Right lobe of liver (tissue), 6 donors: ENCODE results near the gene PLAAT4. TPM values are rescaled to one million over a fixed set of nuclear protein-coding genes. Genes with fewer than 3 reads are reported as not detected.
A peak's percentile ranks its signal among the peaks of the same experiment; 100 is the strongest.

Source experiments
- ATAC-seq, 4 donors: fragments of 200-7000 bp; cut with Tn5 transposase; one replicate each; pipeline ENCODE4 v1.9.1; 2020; ENCODE audit warnings: mild to moderate bottlenecking in 4 of 4, moderate library complexity in 4 of 4
- DNase-seq, 3 donors: peaks; one replicate each; pipeline ENCODE4 v3.0.0-alpha.2; 2020
- H3K27ac ChIP-seq, 3 donors: fragments of 200-600 bp; one replicate each; pipeline ENCODE4 v1.8.0; 2022
- H3K27me3 ChIP-seq, 2 donors: fragments of 200-600 bp; one replicate each; pipeline ENCODE4 v1.8.0; 2022
- H3K36me3 ChIP-seq, 4 donors: fragments of 200-600 bp; sonication (generic) in 1 of 4; one replicate each; pipeline versions ENCODE4 v1.5.1 to v1.8.0; 2017 to 2022; ENCODE audit warnings: control low read depth in 1 of 4
- H3K4me1 ChIP-seq, 4 donors: fragments of 200-600 bp; sonication (generic) in 1 of 4; one replicate each; pipeline versions ENCODE4 v1.5.1 to v1.8.0; 2017 to 2022; ENCODE audit warnings: control low read depth in 1 of 4
- H3K4me3 ChIP-seq, 3 donors: fragments of 200-600 bp; one replicate each; pipeline ENCODE4 v1.8.0; 2022
- H3K9me3 ChIP-seq, 4 donors: fragments of 200-600 bp; sonication (generic) in 1 of 4; one replicate each; pipeline versions ENCODE4 v1.5.1 to v1.8.0; 2017 to 2022; ENCODE audit warnings: control low read depth in 1 of 4
- POLR2A ChIP-seq: fragments of 450-650 bp; IDR thresholded peaks from one replicate; pipeline ENCODE4 v1.6.1; 2017; ENCODE audit warnings: antibody characterized with exemption, mild to moderate bottlenecking
- WGBS: methylation state at CpG from one replicate; pipeline ENCODE4 v1.1.6; 2018; ENCODE audit warnings: low coverage, low lambda C conversion rate; ENCODE audit not compliant: insufficient coverage; ENCODE audit errors: missing lambda C conversion rate; 5-methylcytosine and 5-hydroxymethylcytosine counted together
- intact Hi-C, 2 donors: fragments of 100-400 bp; cut with DNase I; formaldehyde crosslinking; loops; one replicate each; pipeline versions ENCODE4 v1.11.2 to v1.14.1; 2022
- long read RNA-seq: library from polyadenylated mRNA; unstranded; transcript quantifications from one replicate; pipeline ENCODE4 v2.0.0, GENCODE V29; 2019
- total RNA-seq, 6 experiments: library from RNA; depleted of rRNA in 2 of 6; stranded (reverse); fragments of >200 nt in 2 of 6; fragmentation: NEBNext Ultra II Directional in 3 of 6; extraction: Animal tissue kit (Norgen Biotek cat#: 25700) in 3 of 6; gene quantifications; one replicate each; pipeline versions ENCODE4 v1.1.0 to v1.2.4, GENCODE V29; 2016 to 2023
- TF ChIP-seq, protein P1 (sequence below), 4 donors: fragments of 200-600 bp in 3 of 4; fragments of 450-650 bp in 1 of 4; IDR thresholded peaks; one replicate each; pipeline versions ENCODE4 v1.5.1 to v1.8.0; 2016 to 2022; ENCODE audit warnings: antibody characterized with exemption in 4 of 4, mild to moderate bottlenecking in 2 of 4
- donor health status: DM: no; HTN: yes; CAD: no.
- donor health status: DM: no; HTN: no; CAD: no.
- donor health status: DM: no; HTN: no; CAD: no.
- donor health status: DM: no; HTN: yes; CAD: no.
- donor health status: DM: no; HTN: yes; CAD: no.

Gene PLAAT4, protein sequence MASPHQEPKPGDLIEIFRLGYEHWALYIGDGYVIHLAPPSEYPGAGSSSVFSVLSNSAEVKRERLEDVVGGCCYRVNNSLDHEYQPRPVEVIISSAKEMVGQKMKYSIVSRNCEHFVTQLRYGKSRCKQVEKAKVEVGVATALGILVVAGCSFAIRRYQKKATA
- total RNA-seq, result 10 to 100 TPM; 15.9 to 56.8 (median 47.0) TPM
- long read RNA-seq, transcript RARRES3-201 (4 exons, 749 nt), result major isoform, 24 of 25 reads
- long read RNA-seq, partial matches to known transcripts, result 1 of 25 reads
- long read RNA-seq, other reads (novel, unspliced or antisense), result 0 of 25 reads

DNA sequence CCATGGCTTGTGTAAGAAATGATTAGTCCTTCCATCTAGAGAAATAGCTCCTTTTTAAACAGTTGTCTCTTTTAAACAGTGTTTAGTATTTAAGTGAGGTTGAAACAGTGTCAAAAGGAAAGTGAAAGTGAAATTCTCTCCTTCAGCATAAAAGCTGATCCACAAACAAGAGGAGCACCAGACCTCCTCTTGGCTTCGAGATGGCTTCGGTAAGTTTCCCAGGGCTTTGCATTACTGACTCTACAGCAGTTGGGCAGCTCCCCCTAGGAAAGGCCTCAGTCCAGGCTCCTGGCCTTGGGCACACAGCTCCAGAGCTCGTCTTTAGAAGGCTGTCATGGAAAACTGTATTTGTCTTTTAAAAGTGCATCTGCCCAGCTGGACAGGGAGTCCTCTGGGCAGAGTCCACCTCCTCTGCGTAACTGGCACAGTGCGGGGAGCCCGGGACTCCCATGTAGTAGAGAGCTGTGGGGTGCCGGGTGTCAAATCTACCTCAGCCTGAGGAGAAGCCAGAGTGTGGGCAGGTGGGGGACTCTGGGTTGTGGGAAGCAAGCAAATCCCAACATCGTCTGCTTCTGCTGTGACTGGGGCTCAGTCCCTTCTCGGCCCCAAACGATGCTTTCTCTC, at the start of gene PLAAT4:
PLAAT4 (plus strand) TSS at position 140 of the 624 bp plus-strand sequence; CDS start at position 201, 61 bp downstream.
- WGBS, result 3% methylated on average over 9 of the region's 10 CpGs
- H3K4me1 ChIP-seq, result peaks cover 0 to 19% (median 10%) of the 10 kb centered on the region in 4 donors
- no peaks in the 10 kb centered on the region for H3K27me3 ChIP-seq
- peak within 1 kb of the TSS; percentile 83 to 92 (median 84) for H3K27ac ChIP-seq
- no peak for TF ChIP-seq POLR2A
- TF ChIP-seq, protein P1, sequence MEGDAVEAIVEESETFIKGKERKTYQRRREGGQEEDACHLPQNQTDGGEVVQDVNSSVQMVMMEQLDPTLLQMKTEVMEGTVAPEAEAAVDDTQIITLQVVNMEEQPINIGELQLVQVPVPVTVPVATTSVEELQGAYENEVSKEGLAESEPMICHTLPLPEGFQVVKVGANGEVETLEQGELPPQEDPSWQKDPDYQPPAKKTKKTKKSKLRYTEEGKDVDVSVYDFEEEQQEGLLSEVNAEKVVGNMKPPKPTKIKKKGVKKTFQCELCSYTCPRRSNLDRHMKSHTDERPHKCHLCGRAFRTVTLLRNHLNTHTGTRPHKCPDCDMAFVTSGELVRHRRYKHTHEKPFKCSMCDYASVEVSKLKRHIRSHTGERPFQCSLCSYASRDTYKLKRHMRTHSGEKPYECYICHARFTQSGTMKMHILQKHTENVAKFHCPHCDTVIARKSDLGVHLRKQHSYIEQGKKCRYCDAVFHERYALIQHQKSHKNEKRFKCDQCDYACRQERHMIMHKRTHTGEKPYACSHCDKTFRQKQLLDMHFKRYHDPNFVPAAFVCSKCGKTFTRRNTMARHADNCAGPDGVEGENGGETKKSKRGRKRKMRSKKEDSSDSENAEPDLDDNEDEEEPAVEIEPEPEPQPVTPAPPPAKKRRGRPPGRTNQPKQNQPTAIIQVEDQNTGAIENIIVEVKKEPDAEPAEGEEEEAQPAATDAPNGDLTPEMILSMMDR (IDR thresholded peaks at IDR 0.05), result no peak
- peak within 1 kb of the TSS; percentile 37 to 56 (median 53) for H3K4me3 ChIP-seq
- no peaks in the 10 kb centered on the region for H3K9me3 ChIP-seq
- DNase-seq (peak; percentile 59 to 86 (median 84)), ATAC-seq (peak; percentile 77 to 86 (median 86))
- H3K36me3 ChIP-seq, result peaks cover 0 to 2% (median 0%) of the 10 kb centered on the region in 4 donors
- intact Hi-C loops, result no loop called here

DNA sequence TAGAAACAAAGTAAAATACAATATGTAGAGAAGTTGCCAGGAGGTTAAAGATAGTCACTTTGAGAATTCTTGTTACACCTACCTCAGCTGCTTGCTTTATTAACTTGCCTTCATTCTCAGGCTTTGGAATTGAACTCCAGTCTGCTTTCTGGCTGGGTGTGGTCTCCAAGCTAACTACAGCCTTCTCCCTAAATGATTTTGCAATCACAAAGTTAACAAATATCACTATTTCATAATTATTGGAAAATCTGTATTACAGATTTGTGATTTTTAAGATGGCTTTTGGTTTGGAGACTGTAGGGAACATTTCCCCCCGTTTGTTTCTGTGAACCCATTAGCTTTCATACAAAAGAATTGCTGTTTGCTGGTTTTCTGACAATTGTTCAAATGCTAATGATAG, 47.8 kb upstream of the PLAAT4 start:
- ATAC-seq (no peak), DNase-seq (no peak)
- 82% methylated on average over 1 of the region's 1 CpG for WGBS
- TF ChIP-seq, protein P1 (IDR thresholded peaks at IDR 0.05), result no peak
- no peak for TF ChIP-seq POLR2A
- Histone ChIP-seq H3K4me3 (no peak overlapping the region), H3K27ac (no peak overlapping the region), H3K36me3 (no peaks in the 10 kb centered on the region), H3K9me3 (no peaks in the 10 kb centered on the region), H3K4me1 (peaks cover 0 to 13% (median 3%) of the 10 kb centered on the region in 4 donors), H3K27me3 (no peaks in the 10 kb centered on the region)
- intact Hi-C loops, result no loop called here

DNA sequence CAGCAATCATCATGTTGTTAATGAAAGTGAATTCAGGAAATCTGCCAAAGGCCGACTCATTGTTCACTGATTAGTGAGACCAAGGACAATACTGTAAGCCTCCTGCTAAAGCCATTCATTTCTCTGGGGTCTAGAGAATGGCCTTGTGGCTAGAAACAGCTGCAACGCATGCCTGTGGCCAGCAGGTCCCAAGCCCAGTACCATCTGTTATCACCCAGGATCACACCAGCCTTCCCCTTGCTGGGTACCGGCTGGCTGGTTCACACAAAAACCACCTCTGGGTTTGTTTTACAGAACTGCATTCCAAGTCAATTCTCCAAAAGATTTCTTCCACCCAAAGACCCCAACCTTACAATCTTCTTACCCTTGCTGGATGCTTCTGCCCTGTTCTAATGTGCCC, 46.7 kb upstream of the PLAAT4 start:
- WGBS, result 57% methylated on average over 1 of the region's 3 CpGs
- no peak overlapping the region for H3K27ac ChIP-seq
- ATAC-seq, result no peak

DNA sequence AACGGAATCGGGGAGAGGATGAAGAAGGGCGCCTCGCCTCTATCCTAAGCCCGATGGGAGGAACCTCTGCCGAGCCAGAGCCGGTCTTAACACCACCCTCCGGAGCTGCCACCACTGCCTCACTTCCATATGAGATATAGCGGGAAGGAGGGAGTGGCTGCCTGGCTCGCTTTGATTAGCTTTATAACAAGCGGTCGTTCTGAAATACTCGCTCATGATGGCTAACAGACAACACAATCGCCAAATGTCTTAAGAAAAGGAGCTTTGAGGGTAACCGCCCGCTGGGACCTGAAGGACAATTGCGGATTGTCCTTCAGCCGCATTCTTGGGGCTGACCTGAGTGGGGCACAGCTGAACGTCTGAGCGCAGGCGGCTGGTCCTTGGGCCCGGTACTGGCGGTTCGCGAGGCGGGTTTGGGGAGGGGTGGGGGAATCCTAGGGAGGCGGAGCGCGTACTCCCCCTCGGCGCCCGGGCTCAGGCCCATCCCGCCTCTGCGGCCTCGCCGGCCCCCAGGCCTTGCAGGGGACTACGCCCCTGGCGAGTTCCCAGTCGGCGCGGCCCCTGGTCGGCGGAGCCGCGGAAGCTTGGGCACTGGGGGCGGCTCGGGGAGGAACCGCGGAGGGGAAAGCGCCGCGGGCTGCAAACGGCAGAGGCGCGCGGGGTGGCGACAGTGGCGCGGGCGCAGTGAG, 45.9 kb upstream of the PLAAT4 start, which contains the start of gene PLAAT5:
PLAAT5 (minus strand) TSS at position 617 of the 689 bp plus-strand sequence; CDS start at position 484, 133 bp downstream.
- no peak for TF ChIP-seq POLR2A
- TF ChIP-seq, protein P1 (IDR thresholded peaks at IDR 0.05), result no peak
- Histone ChIP-seq H3K27me3 (no peaks in the 10 kb centered on the region), H3K36me3 (no peaks in the 10 kb centered on the region), H3K27ac (no peak within 1 kb of the TSS), H3K9me3 (no peaks in the 10 kb centered on the region), H3K4me3 (peak within 1 kb of the TSS; percentile 20 to 46 (median 29)), H3K4me1 (peaks cover 0 to 25% (median 8%) of the 10 kb centered on the region in 4 donors)
- DNase-seq, result no peak
- peak; percentile 52 to 63 (median 55) for ATAC-seq
- 20% methylated on average over 30 of the region's 60 CpGs for WGBS
- intact Hi-C loops, result no loop called here

More for the DNA sequence above, 46.7 kb upstream of the PLAAT4 start:
- TF ChIP-seq, protein P1 (IDR thresholded peaks at IDR 0.05), result no peak
- no peak for TF ChIP-seq POLR2A
- Histone ChIP-seq H3K36me3 (no peaks in the 10 kb centered on the region), H3K4me1 (peaks cover 0 to 23% (median 8%) of the 10 kb centered on the region in 4 donors), H3K4me3 (no peak overlapping the region), H3K27me3 (no peaks in the 10 kb centered on the region), H3K9me3 (no peaks in the 10 kb centered on the region)
- no peak for DNase-seq
- intact Hi-C loops, result no loop called here
